Smooth muscle cell (in vitro differentiated cells): ENCODE results near the gene SNRK. TPM values are rescaled to one million over a fixed set of nuclear protein-coding genes. Genes with fewer than 3 reads are reported as not detected.
A peak's percentile ranks its signal among the peaks of the same experiment; 100 is the strongest.

Experiments used
- DNase-seq: peaks from one replicate; lab custom pipeline; 2025; ENCODE audit not compliant: unreplicated experiment; lab: John Stamatoyannopoulos, UW
- H2AFZ ChIP-seq: fragments of 200-600 bp; sonication (generic); 2 replicates; pipeline ENCODE4 v1.6.0; 2016; ENCODE audit warnings: antibody characterized with exemption, low read depth, mild to moderate bottlenecking
- H3F3A ChIP-seq: fragments of 200-600 bp; sonication (generic); 2 replicates; pipeline ENCODE4 v1.6.0; 2017; ENCODE audit warnings: antibody characterized with exemption, low read depth
- H3K27ac ChIP-seq: fragments of 200-600 bp; sonication (generic); 2 replicates; pipeline ENCODE4 v1.5.1; 2016; ENCODE audit warnings: low read depth, mild to moderate bottlenecking
- H3K27me3 ChIP-seq: fragments of 200-600 bp; sonication (generic); 2 replicates; pipeline ENCODE4 v1.6.1; 2016; ENCODE audit warnings: low read depth, mild to moderate bottlenecking
- H3K36me3 ChIP-seq: fragments of 200-600 bp; sonication (generic); 2 replicates; pipeline ENCODE4 v1.5.1; 2016; ENCODE audit warnings: low read depth
- H3K4me1 ChIP-seq: fragments of 200-600 bp; sonication (generic); 2 replicates; pipeline ENCODE4 v1.5.1; 2016; ENCODE audit warnings: low read depth
- H3K4me2 ChIP-seq: fragments of 200-600 bp; sonication (generic); 2 replicates; pipeline ENCODE4 v1.6.0; 2016; ENCODE audit warnings: mild to moderate bottlenecking
- H3K4me3 ChIP-seq: fragments of 200-600 bp; sonication (generic); 2 replicates; pipeline ENCODE4 v1.5.1; 2016; ENCODE audit warnings: mild to moderate bottlenecking
- H3K79me2 ChIP-seq: fragments of 200-600 bp; sonication (generic); 2 replicates; pipeline ENCODE4 v1.6.0; 2016; ENCODE audit warnings: low read depth, mild to moderate bottlenecking
- H3K9ac ChIP-seq: fragments of 200-600 bp; sonication (generic); 2 replicates; pipeline ENCODE4 v1.6.0; 2016; ENCODE audit warnings: low read depth
- H3K9me3 ChIP-seq: fragments of 200-600 bp; sonication (generic); replicated peaks from 2 replicates; pipeline ENCODE4 v1.5.1; 2016; ENCODE audit warnings: low read depth
- H4K20me1 ChIP-seq: fragments of 200-600 bp; sonication (generic); 2 replicates; pipeline ENCODE4 v1.6.0; 2016; ENCODE audit warnings: low read depth
- CTCF ChIP-seq: fragments of 200-600 bp; sonication (generic); IDR thresholded peaks from 2 replicates; pipeline ENCODE4 v1.5.1; 2017; ENCODE audit warnings: borderline replicate concordance, mild to moderate bottlenecking, antibody characterized with exemption; ENCODE audit not compliant: insufficient read depth, poor library complexity, severe bottlenecking
- WGBS: methylation state at CpG from one replicate; pipeline ENCODE4 v1.1.7; 2016; ENCODE audit warnings: low lambda C conversion rate; 5-methylcytosine and 5-hydroxymethylcytosine counted together
- polyA plus RNA-seq: library from polyadenylated mRNA; unstranded; fragments of >200 nt; fragmentation: Nextera tagmentation; extraction: Ambion mirVana; gene quantifications from 2 replicates; pipeline ENCODE4 v1.2.1, GENCODE V29; 2016
- total RNA-seq: library from RNA; depleted of rRNA; stranded (reverse); fragments of >200 nt; gene quantifications from 2 replicates; pipeline ENCODE4 v1.2.3, GENCODE V29; 2014

The SNRK gene
- total and polyA plus RNA-seq, 2 experiments from 2014 or later = 6.3 to 14.2 TPM

GRCh38 chr3:43256714-43257461, 29.5 kb upstream of the SNRK start:
- no peak for DNase-seq
- Histone ChIP-seq H3K9me3 (no peaks in the 10 kb centered on the region), H3K36me3 (no peaks in the 10 kb centered on the region), H3K4me3 (no peak overlapping the region), H3K27ac (no peak overlapping the region), H3K4me2 (no peak overlapping the region), H4K20me1 (no peaks in the 10 kb centered on the region), H3K79me2 (no peaks in the 10 kb centered on the region), H3K9ac (no peak overlapping the region), H2AFZ (no peak overlapping the region), H3K4me1 (no peaks in the 10 kb centered on the region), H3F3A (no peaks in the 10 kb centered on the region), H3K27me3 (no peaks in the 10 kb centered on the region)
- no peak for TF ChIP-seq CTCF
- 85% methylated on average over 1 of the region's 1 CpG for WGBS

- Histone ChIP-seq H3K4me1 (no peaks in the 10 kb centered on the region), H3K4me2 (no peak overlapping the region), H3K9ac (no peak overlapping the region), H4K20me1 (no peaks in the 10 kb centered on the region), H2AFZ (no peak overlapping the region), H3K27ac (no peak overlapping the region), H3F3A (no peaks in the 10 kb centered on the region), H3K4me3 (no peak overlapping the region), H3K79me2 (no peaks in the 10 kb centered on the region), H3K9me3 (no peaks in the 10 kb centered on the region), H3K27me3 (no peaks in the 10 kb centered on the region), H3K36me3 (no peaks in the 10 kb centered on the region)
- 100% methylated on average over 2 of the region's 2 CpGs for WGBS
- DNase-seq = no peak
- TF ChIP-seq CTCF = no peak
Observed at GRCh38 chr3:43257850-43258249, 28.5 kb upstream of the SNRK start.

GRCh38 chr3:43259626-43260025, 26.7 kb upstream of the SNRK start:
- no peak overlapping the region for H3K4me3 ChIP-seq
- H3K79me2 ChIP-seq = no peaks in the 10 kb centered on the region
- H4K20me1 ChIP-seq = no peaks in the 10 kb centered on the region
- H3K4me2 ChIP-seq = no peak overlapping the region
- no peaks in the 10 kb centered on the region for H3K4me1 ChIP-seq
- no peak overlapping the region for H2AFZ ChIP-seq
- H3K9ac ChIP-seq = no peak overlapping the region
- WGBS = 85% methylated on average over 2 of the region's 2 CpGs
- no peaks in the 10 kb centered on the region for H3K36me3 ChIP-seq
- TF ChIP-seq CTCF = no peak
- no peaks in the 10 kb centered on the region for H3K9me3 ChIP-seq
- no peaks in the 10 kb centered on the region for H3F3A ChIP-seq
- H3K27ac ChIP-seq = peak overlapping the region; percentile 19
- no peak for DNase-seq
- no peaks in the 10 kb centered on the region for H3K27me3 ChIP-seq

GRCh38 chr3:43260412-43260811, 25.9 kb upstream of the SNRK start:
- no peak overlapping the region for H3K27ac ChIP-seq
- H3F3A ChIP-seq = no peaks in the 10 kb centered on the region
- no peak overlapping the region for H2AFZ ChIP-seq
- no peak overlapping the region for H3K4me3 ChIP-seq
- no peaks in the 10 kb centered on the region for H4K20me1 ChIP-seq
- H3K27me3 ChIP-seq = no peaks in the 10 kb centered on the region
- no peak overlapping the region for H3K4me2 ChIP-seq
- DNase-seq = no peak
- no peaks in the 10 kb centered on the region for H3K79me2 ChIP-seq
- H3K9me3 ChIP-seq = no peaks in the 10 kb centered on the region
- no peaks in the 10 kb centered on the region for H3K4me1 ChIP-seq
- H3K9ac ChIP-seq = no peak overlapping the region
- no peaks in the 10 kb centered on the region for H3K36me3 ChIP-seq
- no peak for TF ChIP-seq CTCF
- 100% methylated on average over 1 of the region's 1 CpG for WGBS
